Measurements from ENCODE around the gene ZNF609. TPM values are rescaled to one million over a fixed set of nuclear protein-coding genes. Genes with fewer than 3 reads are reported as not detected.

ZNF609 gene
- total RNA-seq, 1 donor: 20.6 TPM

GRCh38 chr15:64430000-64430735 lies 30.2 kb upstream of the ZNF609 start:
- Histone ChIP-seq H3K27ac (ENCODE audit: low read depth, low read length) (peak overlapping the region; percentile 52), H2AFZ (ENCODE audit: low read length) (no peak overlapping the region), H4K20me1 (ENCODE audit: insufficient read depth, low read length) (peaks cover 2% of the 10 kb centered on the region), H3K9me3 (ENCODE audit: low read depth, low read length) (no peaks in the 10 kb centered on the region), H3K4me2 (ENCODE audit: insufficient read depth, low read length) (no peak overlapping the region), H3K4me3 (ENCODE audit: insufficient read depth, low read length) (no peak overlapping the region), H3K27me3 (ENCODE audit: insufficient read depth, low read length) (no peaks in the 10 kb centered on the region), H3K4me1 (ENCODE audit: insufficient read depth, low read length) (peaks cover 9% of the 10 kb centered on the region), H3K79me2 (ENCODE audit: insufficient read depth, low read length) (no peaks in the 10 kb centered on the region), H3K36me3 (ENCODE audit: insufficient read depth, low read length) (peaks cover 24% of the 10 kb centered on the region)
- TF ChIP-seq CTCF (IDR thresholded peaks at IDR 0.05; ENCODE audit: extremely low read depth, low read depth, low read length): no peak
- peak; percentile 74 for DNase-seq (ENCODE audit: insufficient read length, low spot score, missing footprints)

DNA sequence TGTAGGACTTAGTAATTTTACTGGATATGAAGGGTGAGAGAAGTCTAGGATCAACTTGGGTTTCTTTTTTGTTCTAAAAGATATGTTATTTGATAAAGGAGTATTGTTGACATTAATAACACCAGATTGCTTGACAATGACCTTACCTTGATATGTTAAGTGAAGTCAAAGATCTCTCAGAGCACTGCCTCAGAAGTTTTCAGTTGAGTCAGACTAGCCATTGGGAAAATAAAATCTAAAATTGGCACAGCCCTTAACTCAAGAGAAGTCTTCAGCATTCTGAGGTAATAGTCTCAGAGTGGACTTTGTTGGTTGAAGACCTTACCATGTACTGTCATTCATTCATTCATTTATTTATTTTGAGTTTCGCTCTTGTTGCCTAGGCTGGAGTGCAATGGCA lies 22.4 kb upstream of the ZNF609 start:
- no peak for TF ChIP-seq CTCF (IDR thresholded peaks at IDR 0.05; ENCODE audit: extremely low read depth, low read depth, low read length)
- no peak for DNase-seq (ENCODE audit: insufficient read length, low spot score, missing footprints)
- no peak overlapping the region for H3K27ac ChIP-seq (ENCODE audit: low read depth, low read length)
- peaks cover 6% of the 10 kb centered on the region for H3K36me3 ChIP-seq (ENCODE audit: insufficient read depth, low read length)
- no peaks in the 10 kb centered on the region for H4K20me1 ChIP-seq (ENCODE audit: insufficient read depth, low read length)
- no peaks in the 10 kb centered on the region for H3K27me3 ChIP-seq (ENCODE audit: insufficient read depth, low read length)
- H3K4me1 ChIP-seq (ENCODE audit: insufficient read depth, low read length): peaks cover 2% of the 10 kb centered on the region
- H3K9me3 ChIP-seq (ENCODE audit: low read depth, low read length): no peaks in the 10 kb centered on the region
- no peak overlapping the region for H3K4me3 ChIP-seq (ENCODE audit: insufficient read depth, low read length)
- H2AFZ ChIP-seq (ENCODE audit: low read length): no peak overlapping the region
- no peak overlapping the region for H3K4me2 ChIP-seq (ENCODE audit: insufficient read depth, low read length)
- no peaks in the 10 kb centered on the region for H3K79me2 ChIP-seq (ENCODE audit: insufficient read depth, low read length)

DNA sequence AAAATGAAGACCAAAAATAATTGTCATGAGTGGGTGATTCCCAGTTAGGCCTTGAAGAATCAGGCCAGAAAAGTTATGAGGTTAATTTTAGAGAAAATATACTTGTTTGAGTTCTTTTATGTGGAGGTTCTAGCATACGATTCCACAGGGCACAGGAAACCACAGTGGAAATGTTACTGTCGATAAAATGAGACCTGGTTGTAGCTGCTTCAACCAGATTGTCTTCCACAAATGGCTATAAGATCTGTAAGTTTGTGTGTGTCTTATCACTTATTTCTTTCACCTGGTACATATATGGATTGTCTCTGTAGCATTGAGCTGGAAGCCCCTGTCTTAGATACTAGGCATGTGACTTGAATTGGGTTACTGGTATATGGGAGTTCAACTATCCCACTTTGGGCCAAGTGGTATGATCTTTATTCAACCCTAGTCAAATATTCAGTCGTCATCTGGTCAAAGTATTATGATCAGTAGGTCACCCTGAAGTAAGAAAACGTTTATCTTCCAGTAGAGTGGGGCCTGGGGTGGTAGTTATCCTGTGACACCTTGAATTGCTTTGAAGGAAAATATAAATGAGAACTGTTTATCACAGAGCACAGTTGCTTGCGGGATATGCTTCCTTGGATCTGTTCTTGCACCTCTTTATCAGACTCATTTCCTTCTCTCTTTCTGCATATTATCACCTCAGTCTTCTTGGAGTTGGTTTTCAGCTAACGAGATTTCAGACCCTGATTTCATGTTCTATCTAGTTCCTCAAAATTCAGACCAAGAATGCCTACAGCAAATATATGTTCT lies 21.5 kb upstream of the ZNF609 start:
- no peak for DNase-seq (ENCODE audit: insufficient read length, low spot score, missing footprints)
- no peak overlapping the region for H3K4me2 ChIP-seq (ENCODE audit: insufficient read depth, low read length)
- no peak for TF ChIP-seq CTCF (IDR thresholded peaks at IDR 0.05; ENCODE audit: extremely low read depth, low read depth, low read length)
- H2AFZ ChIP-seq (ENCODE audit: low read length): no peak overlapping the region
- no peak overlapping the region for H3K27ac ChIP-seq (ENCODE audit: low read depth, low read length)
- no peak overlapping the region for H3K4me3 ChIP-seq (ENCODE audit: insufficient read depth, low read length)
- peaks cover 11% of the 10 kb centered on the region for H3K4me1 ChIP-seq (ENCODE audit: insufficient read depth, low read length)
- H3K27me3 ChIP-seq (ENCODE audit: insufficient read depth, low read length): no peaks in the 10 kb centered on the region
- H4K20me1 ChIP-seq (ENCODE audit: insufficient read depth, low read length): no peaks in the 10 kb centered on the region
- H3K79me2 ChIP-seq (ENCODE audit: insufficient read depth, low read length): no peaks in the 10 kb centered on the region
- H3K36me3 ChIP-seq (ENCODE audit: insufficient read depth, low read length): peaks cover 3% of the 10 kb centered on the region
- no peaks in the 10 kb centered on the region for H3K9me3 ChIP-seq (ENCODE audit: low read depth, low read length)

- TF ChIP-seq CTCF (IDR thresholded peaks at IDR 0.05; ENCODE audit: extremely low read depth, low read depth, low read length): no peak
- Histone ChIP-seq H3K4me2 (ENCODE audit: insufficient read depth, low read length) (no peak overlapping the region), H3K27ac (ENCODE audit: low read depth, low read length) (no peak overlapping the region), H2AFZ (ENCODE audit: low read length) (no peak overlapping the region), H4K20me1 (ENCODE audit: insufficient read depth, low read length) (no peaks in the 10 kb centered on the region), H3K4me3 (ENCODE audit: insufficient read depth, low read length) (no peak overlapping the region), H3K9me3 (ENCODE audit: low read depth, low read length) (no peaks in the 10 kb centered on the region), H3K4me1 (ENCODE audit: insufficient read depth, low read length) (peaks cover 23% of the 10 kb centered on the region), H3K79me2 (ENCODE audit: insufficient read depth, low read length) (no peaks in the 10 kb centered on the region), H3K36me3 (ENCODE audit: insufficient read depth, low read length) (peaks cover 3% of the 10 kb centered on the region), H3K27me3 (ENCODE audit: insufficient read depth, low read length) (no peaks in the 10 kb centered on the region)
- DNase-seq (ENCODE audit: insufficient read length, low spot score, missing footprints): peak; percentile 55
Observed at GRCh38 chr15:64441852-64442251, 18.5 kb upstream of the ZNF609 start.

Data from osteoblast (primary cell).